ENCODE data around the gene EHD1.

DNA sequence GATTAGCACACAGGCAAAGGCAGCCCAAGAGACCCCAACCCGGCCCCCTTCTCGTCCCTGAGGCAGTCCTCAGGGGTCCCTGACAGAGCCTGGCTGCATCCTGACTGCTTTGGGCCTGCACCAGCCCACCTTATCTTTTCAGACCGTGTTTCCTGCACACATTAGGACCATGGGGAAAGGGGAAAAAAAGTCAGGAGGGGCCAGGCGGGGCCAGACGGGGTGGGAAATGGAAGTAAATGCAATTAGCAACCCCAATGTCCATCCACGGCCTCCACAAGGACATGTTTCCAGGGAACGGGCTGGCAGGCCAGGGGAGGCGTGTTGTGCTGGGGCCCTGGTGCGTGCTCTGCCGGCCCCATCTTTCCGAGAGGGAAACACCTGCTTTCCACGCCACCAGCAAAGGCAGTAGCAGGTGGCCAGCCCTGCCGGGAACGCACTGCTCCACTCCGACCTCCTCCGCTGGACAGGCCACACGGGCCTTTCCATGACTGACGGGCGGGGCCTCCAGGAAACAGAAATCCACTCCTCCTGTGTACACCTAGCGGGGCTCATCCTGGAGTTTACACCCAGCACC lies 7.4 kb downstream of the EHD1 start:
- TF ChIP-seq, protein P1, sequence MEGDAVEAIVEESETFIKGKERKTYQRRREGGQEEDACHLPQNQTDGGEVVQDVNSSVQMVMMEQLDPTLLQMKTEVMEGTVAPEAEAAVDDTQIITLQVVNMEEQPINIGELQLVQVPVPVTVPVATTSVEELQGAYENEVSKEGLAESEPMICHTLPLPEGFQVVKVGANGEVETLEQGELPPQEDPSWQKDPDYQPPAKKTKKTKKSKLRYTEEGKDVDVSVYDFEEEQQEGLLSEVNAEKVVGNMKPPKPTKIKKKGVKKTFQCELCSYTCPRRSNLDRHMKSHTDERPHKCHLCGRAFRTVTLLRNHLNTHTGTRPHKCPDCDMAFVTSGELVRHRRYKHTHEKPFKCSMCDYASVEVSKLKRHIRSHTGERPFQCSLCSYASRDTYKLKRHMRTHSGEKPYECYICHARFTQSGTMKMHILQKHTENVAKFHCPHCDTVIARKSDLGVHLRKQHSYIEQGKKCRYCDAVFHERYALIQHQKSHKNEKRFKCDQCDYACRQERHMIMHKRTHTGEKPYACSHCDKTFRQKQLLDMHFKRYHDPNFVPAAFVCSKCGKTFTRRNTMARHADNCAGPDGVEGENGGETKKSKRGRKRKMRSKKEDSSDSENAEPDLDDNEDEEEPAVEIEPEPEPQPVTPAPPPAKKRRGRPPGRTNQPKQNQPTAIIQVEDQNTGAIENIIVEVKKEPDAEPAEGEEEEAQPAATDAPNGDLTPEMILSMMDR (IDR thresholded peaks at IDR 0.05), result no peak
- TF ChIP-seq ZFX (IDR thresholded peaks at IDR 0.05; ENCODE audit: borderline replicate concordance), result no peak

Data from 22Rv1 (cell line).